ENCODE measurements around the gene PHYHD1.
A peak's percentile ranks its signal among the peaks of the same experiment; 100 is the strongest.
"Not testable (repeated sequence)": the region's sequence is repeated elsewhere in the genome, so short reads cannot be mapped to it uniquely, and the experiment has no call there.

PHYHD1 gene

DNA sequence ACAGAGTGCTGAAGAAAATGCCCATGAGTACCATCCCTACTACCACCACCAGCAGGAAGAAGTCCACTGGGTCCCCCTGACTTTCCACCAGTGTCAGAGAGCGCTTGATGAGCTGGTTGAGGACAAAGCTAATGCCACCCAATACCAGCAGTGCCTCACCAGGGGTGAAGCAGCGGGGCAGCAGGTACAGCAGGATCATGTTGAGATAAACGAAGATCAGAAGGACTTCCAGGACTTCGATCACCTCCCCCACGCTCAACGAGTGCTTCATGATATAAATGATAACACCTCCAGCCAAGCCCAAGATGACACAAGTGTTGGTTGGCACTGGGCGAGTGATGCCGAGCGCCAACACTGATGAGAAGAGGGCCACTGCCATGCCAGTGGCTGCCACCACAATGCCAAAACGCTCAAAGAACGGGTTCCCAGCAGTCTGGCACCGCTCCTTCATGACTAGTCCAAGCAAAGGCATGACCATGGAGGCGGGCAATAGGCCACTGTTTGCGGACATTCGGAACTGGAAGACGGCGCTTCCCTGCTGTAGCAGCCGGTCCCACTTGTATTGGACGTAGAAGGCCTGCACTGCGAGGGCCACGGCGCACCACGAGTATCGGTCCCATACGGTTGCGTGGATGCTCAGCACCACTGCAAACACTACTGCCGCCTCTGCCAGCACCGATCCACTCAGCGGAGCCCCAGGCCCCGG, 25.9 kb downstream of the PHYHD1 start:
- peak in 7 of 10 donors; percentile 17 to 85 (median 26) for DNase-seq
- intact Hi-C loops (cut with DNase I): loop anchor here (5.0 kb wide), 1 partner anchor 91 kb away; the partner anchor contains the start of gene MIGA2

DNA sequence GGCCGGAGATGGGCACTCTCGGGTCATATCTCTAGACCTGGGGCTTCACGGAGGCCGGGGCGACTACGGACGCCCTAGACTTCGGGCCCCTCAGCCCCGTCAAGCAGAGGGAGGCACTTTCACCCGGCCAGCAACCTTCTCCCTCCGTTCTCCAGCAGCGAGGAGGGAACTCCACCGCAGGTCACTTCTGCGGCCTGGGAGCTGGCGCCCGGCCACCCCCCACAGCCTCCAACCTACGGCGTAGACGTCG, 26.4 kb downstream of the PHYHD1 start:
- DNase-seq: peak in 1 of 10 donors; percentile 87
- intact Hi-C loops (cut with DNase I): loop anchor here (5.0 kb wide), 1 partner anchor 90 kb away; the partner anchor contains the start of gene MIGA2

DNA sequence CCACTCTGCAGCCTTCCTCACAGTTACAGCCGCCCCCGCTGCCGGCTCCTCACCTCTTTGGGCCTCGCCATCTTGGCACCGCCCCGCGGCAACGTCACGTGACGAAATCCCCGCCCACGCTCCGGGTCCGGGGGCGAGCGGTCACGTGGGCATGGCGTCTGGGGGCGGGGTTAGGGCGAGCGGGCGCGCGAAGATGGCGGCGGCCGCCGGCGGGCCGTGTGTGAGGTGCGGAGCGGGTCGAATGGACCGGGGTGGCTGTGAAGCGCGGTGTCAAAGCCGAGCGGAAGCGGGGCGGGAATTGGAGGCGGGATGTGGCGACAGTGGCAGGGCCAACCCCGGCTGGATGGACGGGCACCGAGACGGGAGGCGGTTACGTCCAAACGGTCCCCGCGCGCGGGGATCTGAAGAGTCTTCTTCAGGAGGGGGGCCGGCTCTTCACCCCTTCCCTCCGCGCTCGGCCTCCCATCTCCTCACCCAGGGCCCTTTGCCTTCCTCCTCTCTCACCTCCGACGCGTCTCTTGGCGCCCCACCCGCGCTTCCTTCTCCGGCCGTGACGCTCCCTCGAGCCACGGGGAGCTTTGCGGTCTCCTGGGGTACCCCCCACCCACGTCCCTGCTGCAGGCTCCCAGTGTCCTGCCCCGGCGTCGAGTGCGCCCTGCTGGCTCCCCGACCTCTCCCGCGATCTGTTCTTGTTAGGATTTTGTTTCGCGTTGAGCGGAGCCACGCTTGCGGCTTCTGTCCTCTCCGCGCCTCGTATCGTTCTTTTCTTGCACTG, 26.9 kb downstream of the PHYHD1 start, which contains the start of the genes DOLK and NUP188:
TSS of gene DOLK (minus strand) at position 77 of the 775 bp plus-strand sequence. CDS start 300 bp downstream, outside the sequence.
TSS of gene NUP188 (plus strand) at position 173 of the 775 bp plus-strand sequence. CDS start at position 194, 21 bp downstream.
- intact Hi-C loops (cut with DNase I): loop anchor here (5.0 kb wide), 1 partner anchor 90 kb away; the partner anchor contains the start of gene MIGA2
- peak; percentile 94 to 99 (median 98) for DNase-seq

DNA sequence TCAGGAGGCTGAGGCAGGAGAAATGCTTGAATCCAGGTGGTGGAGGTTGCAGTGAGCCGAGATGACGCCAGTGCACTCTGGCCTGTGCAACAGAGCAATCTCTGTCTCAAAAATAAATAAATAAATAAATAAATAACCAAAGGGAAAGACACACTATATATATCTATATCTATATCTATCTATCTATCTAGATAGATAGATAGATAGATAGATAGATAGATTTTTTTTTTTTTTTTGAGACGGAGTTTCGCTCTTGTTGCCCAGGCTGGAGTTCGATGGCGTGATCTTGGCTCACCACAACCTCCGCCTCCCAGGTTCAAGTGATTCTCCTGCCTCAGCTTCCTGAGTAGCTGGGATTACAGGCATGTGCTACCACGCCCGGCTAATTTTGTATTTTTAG, 40.6 kb downstream of the PHYHD1 start:
- DNase-seq: peak in 1 of 10 donors; percentile 16
- intact Hi-C loops (cut with DNase I): not testable (repeated sequence)

DNA sequence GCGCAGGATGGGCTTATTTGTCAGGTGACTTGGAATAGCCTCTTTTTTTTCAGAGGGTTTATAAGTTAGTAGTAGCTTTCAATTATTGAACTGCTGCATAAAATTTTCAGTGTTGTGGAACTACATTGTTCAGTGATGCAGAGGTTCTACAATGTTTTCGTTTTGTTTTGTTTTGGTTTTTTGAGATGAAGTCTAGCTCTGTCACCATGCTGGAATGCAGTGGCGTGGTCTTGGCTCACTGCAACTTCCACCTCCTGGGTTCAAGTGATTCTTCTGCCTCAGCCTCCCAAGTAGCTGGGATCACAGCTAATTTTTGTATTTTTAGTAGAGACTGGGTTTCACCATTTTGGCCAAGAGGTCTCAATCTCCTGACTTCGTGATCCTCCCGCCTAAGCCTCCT, 48.7 kb downstream of the PHYHD1 start:
- intact Hi-C loops (cut with DNase I): no loop called here
- no peak for DNase-seq

DNA sequence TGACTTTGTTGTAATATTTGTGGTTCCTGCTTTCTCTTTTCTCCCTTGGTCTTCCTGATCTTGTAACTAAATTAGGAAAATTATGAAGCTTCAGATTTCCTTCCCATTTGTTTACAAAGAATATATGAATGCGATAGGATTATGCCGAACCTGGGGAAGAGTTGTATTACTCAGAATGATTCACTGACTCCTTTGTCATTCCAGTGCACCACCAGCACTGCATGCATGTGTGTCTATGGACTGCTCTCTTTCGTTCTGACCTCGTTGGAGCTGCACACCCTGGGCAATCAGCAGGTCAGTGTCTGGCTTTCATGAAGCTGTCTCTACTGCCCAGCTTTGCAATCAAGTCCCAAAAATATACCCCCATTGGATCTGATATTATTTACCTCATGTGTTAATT, 52.2 kb downstream of the PHYHD1 start:
- intact Hi-C loops (cut with DNase I): no loop called here
- DNase-seq: no peak

DNA sequence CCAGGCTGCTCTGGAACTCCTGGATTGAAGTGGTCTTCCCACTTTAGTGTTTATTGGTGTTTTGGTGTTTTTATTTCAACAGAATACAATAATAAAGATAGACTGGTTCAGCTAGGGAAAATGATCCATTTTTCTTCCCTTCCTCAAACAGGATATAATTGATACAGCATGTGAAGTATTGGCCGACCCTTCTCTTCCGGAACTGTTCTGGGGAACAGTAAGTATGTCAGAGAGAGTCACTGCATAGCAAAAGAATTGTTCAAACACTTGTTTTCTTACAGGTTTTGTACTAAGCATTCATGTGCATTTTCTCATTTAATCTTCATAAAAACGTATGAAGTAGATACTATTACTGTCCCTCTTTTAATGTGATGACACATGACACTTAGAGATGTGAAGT, 58.3 kb downstream of the PHYHD1 start:
- DNase-seq: no peak
- intact Hi-C loops (cut with DNase I): no loop called here

DNA sequence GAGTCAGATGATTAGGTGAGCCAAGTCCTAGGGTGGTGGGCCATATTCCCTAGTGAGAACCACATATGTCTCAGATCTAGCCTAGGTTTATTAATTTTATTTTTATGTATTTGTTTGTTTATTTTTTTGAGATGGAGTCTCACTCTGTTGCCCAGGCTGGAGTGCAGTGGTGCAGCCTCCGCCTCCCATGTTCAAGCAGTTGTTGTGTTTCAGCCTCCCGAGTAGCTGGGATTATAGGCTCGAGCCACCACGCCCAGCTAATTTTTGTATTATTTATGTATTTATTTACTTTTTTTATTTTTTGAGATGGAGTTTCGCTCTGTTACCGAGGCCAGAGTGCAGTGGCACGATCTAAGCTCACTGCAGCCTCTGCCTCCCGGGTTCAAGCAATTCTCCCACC, 62.8 kb downstream of the PHYHD1 start:
- DNase-seq: peak in 1 of 10 donors; percentile 54
- intact Hi-C loops (cut with DNase I): no loop called here

DNA sequence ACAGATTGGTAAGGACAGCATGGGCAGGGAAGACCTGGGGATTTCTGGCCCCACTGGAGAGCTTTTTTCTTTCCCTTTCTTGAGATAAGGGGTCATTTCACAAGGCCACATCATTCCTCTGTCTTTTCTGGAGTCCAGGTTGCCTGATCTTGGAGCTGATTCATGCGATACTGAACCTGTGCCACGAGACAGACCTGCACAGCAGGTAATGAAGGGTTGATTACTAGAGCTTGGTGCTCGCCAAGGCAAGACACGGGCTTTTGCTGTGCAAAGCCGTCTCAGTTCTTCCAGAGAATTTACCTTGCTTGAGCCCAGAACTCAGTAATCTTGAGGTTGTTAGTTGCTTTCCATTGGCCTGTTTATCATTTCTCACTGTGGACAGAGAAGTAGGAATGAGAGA, 65.9 kb downstream of the PHYHD1 start:
- DNase-seq: no peak
- intact Hi-C loops (cut with DNase I): no loop called here

DNA sequence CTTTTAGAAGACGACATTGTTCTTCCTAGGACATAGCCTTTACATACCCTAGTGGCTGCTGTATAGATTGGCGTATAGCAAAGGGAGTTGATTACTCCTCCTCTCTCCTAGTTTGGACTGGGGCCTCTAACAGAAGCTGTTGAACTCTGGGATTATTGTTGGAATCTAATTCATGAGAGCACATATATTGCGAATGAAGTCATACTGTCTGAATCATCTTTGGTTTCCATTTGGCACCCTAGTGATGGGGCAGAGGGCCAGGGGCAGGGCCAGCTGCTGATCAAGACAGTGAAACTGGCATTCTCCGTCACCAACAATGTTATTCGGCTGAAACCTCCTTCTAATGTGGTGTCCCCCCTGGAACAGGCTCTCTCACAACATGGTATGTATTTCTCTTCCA, 67.0 kb downstream of the PHYHD1 start:
- DNase-seq: peak in 3 of 10 donors; percentile 50 to 92 (median 67)
- intact Hi-C loops (cut with DNase I): no loop called here
